NT2/D1 (cell line): ENCODE data around the gene GGA1.

Experiments
- SUZ12 ChIP-seq: IDR thresholded peaks from 2 replicates; pipeline ENCODE4 v1.6.1; 2011; ENCODE audit not compliant: insufficient read length, insufficient read depth; ENCODE audit errors: extremely low read depth
- YY1 ChIP-seq: IDR thresholded peaks from 2 replicates; pipeline ENCODE4 v1.6.1; 2011; ENCODE audit not compliant: insufficient read length, insufficient read depth
- ZNF274 ChIP-seq: IDR thresholded peaks from 2 replicates; pipeline ENCODE4 v1.6.1; 2011; ENCODE audit warnings: mild to moderate bottlenecking, low read depth, low read length

- TF ChIP-seq YY1 (no peak), ZNF274 (no peak), SUZ12 (no peak)
Measured at GRCh38 chr22:37660709-37661045, 52.0 kb downstream of the GGA1 start.
